Hematopoietic multipotent progenitor cell treated with erythropoietin and hydrocortisone succinate and interleukin-3 and kit ligand, for 4 days (in vitro differentiated cells): ENCODE data around the gene SNHG17.
"Not testable (repeated sequence)": the region's sequence is repeated elsewhere in the genome, so short reads cannot be mapped to it uniquely, and the experiment has no call there.

Source experiments
- DNase-seq: peaks from one replicate; pipeline ENCODE4 v3.0.0-alpha.2; 2015

The SNHG17 gene

DNA sequence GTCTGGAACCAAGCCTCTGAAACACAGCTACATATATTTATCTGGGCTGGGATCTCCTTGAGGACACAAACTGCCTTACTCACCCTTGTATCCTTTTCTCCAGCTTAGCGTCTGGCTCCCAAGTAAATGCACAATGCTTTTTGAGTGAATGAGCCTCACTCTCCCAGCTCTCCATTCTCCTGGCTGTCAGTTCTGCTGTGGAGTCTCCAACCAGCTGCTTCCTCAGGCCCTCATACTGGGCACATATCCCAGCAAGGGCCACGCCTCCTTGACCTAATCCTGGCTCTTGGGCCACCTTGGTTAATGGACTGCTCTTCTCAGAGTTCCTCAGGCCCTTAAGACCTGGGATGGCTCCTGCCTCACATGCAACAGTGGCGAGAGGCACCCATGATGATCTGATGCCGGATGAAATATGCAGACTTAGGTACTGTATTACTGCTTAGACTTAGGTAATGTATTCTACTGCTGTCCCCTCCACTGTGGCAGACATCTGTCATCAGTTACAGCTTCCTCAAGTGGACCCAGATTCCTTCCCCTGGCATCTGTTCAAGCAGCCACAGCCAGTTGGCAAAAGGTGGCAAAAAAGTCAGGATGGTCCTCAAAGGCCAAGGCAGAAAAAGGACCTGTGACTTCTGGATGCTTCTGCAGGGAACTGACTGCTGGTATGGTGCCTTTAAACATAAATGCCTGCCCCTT, 16.5 kb downstream of the SNHG17 start:
- DNase-seq: peak; percentile 24

DNA sequence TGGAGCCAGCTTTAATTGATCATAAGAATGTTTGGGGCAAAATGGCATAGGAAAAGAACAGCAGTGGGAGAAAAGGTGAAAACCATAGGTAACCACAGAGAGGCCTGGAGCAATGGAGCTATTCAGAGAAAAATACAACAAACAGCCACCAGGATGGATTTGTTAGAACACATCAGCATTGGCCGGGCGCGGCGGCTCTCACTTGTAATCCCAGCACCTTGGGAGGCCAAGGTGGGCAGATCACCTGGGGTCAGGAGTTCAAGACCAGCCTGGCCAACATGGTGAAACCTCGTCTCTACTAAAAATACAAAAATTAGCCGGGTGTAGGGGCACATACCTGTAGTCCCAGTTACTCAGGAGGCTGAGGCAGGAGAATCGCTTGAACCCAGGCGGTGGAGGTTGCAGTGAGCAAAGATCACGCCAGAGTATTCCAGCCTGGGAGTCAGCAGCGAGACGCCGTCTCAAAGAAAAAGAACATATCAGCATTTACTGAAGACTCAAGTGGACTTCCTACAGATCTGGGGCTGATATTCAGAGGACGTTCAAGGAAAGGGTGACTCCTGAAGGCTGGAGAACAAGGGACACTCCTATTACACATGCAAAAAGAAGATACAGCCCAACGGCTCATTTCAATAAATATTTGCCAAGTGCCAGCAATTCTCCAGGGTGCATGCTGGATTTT, 20.2 kb downstream of the SNHG17 start:
- no peak for DNase-seq

DNA sequence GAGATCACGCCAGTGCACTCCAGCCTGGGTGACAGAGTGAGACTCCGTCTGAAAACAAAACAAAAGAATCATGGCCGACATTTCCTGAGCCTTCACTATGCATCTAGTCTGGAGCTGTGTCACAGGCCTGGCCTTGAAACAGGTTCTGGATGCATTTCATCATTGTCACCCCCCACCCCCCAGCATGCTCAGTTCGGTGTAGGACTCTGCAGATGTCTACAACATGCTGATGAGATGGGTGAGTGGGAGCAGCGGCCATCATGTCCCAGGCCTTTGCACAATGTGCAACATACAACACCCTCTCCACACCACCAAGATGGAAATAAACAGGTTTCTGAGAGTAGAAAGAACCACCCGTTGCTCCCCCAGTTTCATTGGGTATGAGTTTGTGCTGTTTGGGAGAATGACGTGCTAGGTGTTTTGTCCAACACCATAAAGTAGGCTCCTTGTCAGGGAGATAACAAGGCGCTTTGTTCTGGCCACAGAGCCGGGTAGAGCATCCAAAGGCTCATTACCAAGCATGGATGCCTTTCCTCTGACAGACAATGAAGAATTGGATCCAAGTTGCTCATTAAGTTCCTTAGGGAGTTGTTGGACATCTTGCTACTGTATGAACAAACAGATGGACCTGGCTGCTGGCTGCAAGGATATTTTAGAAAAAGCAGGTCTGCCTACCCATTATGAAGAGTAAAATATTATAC, 22.1 kb downstream of the SNHG17 start:
- DNase-seq: no peak

DNA sequence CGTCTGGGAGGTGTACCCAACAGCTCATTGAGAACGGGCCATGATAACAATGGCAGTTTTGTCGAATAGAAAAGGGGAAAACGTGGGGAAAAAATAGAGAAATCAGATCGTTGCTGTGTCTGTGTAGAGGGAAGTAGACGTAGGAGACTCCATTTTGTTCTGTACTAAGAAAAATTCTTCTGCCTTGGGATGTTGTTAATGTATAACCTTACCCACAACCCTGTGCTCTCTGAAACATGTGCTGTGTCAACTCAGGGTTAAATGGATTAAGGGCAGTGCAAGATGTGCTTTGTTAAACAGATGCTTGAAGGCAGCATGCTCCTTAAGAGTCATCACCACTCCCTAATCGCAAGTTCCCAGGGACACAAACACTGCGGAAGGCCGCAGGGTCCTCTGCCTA, 27.3 kb downstream of the SNHG17 start:
- DNase-seq: not testable (repeated sequence)

DNA sequence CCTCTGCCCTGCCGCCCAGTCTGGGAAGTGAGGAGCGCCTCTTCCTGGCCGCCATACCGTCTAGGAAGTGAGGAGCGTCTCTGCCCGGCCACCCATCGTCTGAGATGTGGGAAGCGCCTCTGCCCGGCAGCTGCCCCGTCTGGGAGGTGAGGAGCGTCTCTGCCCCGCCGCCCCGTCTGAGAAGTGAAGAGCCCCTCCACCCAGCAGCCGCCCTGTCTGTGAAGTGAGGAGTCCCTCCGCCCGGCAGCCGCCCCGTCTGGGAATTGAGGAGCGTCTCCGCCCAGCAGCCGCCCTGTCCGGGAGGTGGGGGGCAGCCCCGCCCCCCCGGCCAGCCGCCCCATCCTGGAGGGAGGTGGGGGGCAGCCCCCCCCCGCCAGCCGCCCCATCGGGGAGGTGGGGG, 27.8 kb downstream of the SNHG17 start:
- no peak for DNase-seq

DNA sequence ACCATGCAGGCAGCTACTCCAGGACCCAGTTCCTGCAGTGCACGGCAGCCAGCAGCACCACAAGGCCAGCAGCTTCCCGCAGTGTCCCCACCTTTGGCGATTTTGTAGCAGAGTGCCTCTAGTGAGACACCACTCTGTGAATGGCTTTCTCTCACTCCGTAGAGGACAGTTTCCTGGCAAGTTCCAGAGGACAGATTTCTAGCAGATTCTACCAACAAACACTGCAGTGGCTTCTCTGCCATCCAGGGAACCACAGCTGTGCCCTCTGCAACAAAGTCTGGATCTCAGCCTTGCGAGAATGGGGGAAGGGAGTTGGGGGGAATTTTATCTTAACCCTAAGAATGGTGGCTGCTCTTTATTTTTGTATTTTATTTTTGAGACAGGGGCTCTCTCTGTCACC, 28.7 kb downstream of the SNHG17 start:
- no peak for DNase-seq

DNA sequence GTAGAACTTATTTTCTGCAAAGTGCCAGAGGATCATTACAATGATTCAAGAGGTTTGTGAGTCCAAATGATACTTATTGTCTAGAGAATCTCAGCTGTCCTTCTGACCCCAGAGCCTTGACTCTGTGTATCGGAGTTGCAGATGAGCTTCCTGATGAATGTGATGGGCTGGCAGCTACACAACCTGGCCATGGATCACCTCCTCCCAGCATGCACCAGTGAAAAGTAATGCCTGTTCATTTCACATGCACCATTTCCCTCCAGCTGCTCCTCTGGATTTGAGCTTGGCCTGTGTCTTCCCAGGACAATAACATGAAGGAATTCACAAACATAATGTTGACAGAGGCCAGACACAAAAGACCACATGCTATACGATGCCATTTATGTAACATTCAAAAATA, 30.0 kb downstream of the SNHG17 start:
- no peak for DNase-seq

DNA sequence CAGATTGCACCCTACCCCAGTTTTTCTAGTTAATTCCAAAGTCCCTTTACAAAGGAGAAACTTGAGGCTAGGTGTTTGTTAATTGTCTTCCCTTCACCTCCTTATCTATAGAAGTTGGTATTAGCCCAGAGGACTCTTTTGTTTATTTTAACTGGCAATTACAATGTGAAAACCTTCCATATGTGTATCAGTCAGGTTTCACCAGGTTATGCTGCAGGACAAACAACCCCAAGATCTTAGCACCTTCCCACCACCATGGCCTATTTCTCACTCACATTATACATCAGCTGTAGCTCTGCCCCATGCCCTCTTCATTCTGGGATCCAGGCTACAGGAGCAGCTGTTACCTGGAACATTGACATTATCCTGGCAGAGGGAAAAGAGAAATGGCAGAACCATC, 31.1 kb downstream of the SNHG17 start:
- no peak for DNase-seq

DNA sequence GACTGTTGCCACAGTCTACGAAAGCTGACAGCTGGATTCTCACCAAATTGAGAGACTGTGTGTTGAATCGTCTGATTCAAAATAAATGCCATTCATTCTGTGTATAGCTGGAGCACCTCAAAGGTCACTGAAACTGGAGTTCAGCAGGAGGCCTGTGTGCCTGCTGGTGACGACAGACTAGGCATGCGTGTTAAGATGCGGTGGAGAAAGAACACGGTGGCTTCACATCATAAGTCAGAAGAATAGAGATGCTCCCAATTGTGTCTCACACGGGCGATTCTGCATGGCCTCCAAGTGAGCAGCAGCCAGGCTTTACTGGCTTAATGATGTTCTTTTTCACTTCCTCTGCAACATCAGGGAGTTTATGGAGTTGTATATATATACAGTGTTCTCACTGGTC, 32.3 kb downstream of the SNHG17 start:
- DNase-seq: no peak

DNA sequence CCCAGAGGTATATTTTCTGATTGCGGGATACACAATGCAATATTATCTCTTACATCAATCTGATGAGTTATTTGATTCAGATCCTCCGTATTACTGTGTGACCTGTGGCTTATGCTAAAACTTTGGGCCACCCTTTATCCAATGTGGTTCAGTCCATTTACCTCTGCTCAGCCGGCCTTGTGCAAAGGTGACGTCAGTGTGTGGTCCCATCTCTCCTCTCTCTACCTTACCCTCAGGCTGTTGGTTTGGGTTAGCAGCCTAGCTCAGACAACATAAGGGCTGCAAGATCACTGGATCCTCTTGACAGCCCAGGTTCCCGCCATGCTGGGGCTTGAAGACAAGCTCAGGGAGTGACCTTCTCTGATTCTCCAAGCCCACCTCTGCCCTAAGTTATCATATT, 33.0 kb downstream of the SNHG17 start:
- DNase-seq: no peak

DNA sequence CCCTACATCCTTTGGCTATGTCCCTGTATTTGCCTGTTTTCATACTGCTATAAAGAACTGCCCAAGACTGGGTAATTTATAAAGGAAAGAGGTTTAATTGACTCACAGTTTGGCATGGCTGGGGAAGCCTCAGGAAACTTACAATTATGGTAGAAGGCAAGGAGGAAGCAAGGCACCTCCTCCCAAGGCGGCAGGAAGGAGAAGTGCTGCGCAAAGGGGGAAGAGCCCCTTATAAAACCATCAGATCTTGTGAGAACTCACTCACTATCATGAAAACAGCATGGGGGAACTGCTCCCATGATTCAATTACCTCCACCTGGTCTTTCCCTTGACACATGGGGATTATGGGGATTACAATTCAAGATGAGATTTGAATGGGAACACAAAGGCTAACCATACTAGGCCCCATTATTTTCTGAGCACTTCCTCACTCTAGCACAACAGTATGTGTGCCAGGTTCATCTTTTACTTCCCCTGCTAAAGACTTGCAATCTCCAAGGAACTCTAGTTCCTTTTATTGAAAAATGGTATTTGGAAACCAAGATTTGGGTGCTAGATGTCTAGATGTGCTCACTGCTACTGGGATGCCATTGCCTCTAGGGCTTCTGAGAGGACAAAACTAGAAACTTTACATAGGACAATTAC, 39.3 kb downstream of the SNHG17 start:
- not testable (repeated sequence) for DNase-seq

DNA sequence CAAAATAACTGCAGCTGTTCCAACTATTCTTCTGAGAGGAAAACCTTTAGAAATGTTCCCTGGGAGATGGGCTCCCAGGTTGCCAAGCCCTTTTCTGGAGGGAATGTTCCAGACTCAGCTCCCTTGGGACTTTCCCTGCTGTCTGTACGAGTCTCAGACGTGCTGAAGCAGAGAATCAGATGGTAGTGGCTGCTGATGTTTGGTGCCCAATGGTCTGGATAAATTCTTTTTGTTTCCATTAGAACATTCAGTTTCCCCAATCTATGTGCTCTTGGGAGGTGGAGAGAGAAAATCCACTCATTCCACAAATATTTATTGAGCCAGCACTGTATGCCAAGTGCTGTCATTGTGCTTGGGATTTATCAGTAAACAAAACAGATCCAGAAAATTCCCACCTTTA, 40.0 kb downstream of the SNHG17 start:
- no peak for DNase-seq

DNA sequence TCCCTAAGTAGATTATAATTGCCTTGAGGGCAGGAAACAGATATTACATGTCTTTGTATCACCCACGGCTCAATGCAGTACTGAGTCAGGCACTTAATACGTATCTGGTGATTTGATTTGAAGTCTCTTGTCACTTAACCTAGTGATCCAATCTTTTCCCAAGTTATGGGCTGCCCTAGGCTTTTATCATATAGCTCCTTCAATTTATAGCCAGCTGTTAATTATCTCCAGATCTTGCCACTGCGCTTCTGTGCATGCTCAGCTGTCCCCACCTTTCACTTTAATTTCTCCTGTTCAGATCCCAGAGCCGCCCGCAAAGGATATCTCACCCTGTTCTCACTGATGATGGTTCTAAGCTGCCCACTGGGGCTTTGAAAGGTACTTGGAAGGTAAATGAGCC, 41.9 kb downstream of the SNHG17 start:
- no peak for DNase-seq

DNA sequence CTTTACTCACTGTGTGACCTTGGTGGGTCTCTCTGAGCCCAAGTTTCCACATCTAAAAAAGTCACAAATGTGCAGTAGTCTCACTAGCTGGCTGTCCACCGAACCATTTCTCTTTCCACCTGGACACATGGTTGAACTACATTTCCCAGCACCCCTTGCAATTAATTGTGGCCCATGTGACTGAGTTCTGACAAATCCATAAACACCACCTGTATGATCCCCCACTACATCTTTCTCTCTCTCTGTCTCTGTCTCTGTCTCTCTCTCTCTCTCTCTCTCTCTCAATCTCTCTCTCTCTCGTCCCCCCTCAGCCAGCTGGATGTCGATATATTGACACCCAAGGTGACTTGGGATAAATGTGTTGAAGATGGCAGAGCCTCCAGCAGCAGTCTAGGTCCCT, 42.8 kb downstream of the SNHG17 start:
- DNase-seq: no peak

DNA sequence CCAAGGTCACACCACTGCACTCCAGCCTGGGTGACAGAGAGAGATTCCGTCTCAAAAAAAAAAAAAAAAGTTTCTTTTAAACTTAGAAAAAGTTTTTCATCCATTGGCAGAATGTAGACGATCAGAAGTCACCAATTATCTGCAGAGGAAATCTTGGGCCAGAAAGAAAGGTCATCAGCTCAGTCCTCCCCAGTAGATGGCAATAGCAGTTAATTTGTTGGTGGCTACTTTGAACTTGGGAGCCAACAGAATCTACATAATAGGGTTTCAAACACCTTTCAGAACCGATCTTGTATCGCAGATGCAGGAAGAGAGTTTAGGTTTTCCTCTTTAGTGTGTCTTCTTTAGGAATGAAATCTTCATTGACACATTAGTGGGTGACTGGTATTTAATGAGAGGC, 47.2 kb downstream of the SNHG17 start:
- no peak for DNase-seq

DNA sequence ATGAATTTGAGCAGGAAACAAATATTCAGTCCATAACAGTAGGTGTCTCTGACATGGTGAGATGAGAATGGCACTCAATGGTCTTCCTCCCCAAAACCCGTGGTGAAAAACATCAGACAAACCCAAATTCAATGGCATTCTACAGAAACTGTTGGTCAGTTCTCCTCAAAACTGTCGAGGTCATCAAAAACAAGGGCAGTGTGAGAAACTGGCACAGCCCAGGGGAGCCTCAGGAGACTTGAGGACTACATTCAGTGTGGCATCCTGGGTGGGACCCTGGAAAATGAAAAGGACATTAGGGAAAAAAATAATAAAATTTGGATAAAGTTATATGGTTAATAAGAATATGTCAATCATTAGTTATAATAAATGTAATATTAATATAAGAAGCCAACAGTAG, 48.3 kb downstream of the SNHG17 start:
- DNase-seq: no peak

DNA sequence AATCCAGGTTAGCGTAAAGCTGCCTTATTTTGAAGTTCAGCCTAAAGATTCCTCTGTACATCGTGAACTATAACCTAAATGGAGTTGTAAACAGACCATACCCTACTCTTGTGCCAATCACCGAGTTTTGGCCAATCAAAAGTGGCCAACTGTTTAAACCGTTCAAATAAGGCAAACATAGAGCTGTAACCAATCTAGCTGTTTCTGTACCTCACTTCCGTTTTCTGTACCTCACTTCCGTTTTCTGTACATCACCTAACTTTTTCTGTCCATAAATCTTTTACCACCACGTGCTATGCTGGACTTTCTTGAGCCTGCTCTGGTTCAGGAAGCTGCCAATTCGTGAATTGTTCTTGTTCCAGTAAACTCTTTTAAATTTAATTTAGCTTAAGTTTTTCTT, 49.1 kb downstream of the SNHG17 start:
- peak; percentile 19 for DNase-seq

DNA sequence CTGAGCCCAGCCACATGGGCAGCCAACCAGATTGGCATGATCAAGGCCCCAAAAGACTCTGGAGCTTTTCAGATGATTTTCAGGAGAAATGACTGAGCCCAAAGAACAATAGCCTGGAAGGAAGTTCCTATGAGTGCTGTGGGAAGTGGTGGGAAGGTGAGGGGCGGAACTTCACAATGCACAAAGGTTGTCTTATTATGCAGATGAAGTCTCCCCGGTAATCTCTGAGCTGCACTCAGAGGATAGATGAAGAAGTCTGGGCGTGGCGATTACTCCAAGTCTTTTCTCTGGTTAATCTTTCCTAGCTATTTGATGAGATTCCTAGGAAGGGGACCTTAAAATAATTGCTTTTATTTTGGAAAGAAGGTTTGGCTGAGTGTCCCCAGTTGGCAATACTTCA, 52.0 kb downstream of the SNHG17 start:
- no peak for DNase-seq

DNA sequence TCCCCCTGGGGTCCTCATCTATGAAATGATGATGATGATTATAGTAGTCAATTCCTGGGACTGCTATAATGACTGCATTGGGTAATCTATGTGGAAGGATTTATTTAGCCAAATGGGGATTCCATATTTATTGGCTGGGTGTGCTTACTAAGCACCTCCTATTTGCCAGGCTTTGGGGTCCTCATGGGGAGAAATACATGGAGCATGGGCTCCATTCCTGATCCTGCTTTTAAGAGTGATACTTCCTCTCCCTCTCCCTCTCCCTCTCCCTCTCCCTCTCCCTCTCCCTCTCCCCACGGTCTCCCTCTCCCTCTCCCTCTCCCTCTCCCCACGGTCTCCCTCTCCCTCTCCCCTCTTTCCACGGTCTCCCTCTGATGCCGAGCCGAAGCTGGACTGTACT, 57.3 kb downstream of the SNHG17 start:
- DNase-seq: not testable (repeated sequence)

DNA sequence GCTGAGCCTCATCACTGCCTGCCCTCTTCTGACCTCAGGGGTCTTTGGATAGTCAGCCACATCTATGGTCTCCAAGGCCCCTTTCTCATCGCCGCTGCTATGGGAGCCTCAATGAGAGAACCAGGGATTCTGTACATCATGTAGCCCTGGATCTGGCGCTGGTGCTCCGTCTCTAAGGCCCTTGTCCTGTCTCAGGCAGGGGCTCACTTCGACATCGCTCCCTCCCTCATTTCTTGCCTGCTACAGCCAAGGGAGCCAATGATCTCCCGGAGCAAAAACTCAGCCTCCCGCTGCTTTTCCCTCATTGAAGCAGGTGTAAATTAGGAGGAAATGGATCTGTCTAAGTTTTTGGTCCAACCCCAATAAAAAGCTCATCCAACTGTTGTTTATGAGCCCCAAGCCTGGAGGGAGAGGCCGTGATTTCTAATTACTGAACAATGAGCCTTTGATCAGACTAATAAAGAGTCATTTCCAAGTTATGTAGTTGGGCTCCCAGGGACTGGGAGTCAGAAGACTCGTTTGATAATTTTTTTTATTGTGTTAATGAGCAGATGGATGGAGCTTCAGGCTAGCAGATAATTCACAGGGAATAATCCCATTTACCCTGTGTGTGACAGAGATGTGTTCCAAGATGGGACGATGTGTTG, 58.0 kb downstream of the SNHG17 start:
- DNase-seq: no peak

DNA sequence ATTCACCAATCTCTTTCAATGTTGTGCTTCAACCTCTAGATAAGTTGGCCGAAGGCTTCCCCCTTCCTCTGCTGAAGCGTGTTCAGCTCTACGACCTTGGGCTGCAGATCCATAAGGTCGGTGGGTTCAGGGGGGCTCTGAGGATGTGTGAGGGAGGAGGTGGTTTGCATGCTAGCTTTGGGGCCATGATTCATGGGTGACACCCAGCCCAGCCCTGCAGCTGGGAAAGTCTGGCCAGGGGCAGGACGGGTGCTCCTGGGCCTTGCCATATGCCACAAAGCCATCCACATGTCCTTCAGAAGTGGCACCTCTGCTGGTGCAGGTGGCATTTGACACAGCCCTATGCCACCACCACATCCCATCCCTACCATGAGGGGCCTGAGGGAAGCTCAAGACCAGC, 61.2 kb downstream of the SNHG17 start:
- no peak for DNase-seq

DNA sequence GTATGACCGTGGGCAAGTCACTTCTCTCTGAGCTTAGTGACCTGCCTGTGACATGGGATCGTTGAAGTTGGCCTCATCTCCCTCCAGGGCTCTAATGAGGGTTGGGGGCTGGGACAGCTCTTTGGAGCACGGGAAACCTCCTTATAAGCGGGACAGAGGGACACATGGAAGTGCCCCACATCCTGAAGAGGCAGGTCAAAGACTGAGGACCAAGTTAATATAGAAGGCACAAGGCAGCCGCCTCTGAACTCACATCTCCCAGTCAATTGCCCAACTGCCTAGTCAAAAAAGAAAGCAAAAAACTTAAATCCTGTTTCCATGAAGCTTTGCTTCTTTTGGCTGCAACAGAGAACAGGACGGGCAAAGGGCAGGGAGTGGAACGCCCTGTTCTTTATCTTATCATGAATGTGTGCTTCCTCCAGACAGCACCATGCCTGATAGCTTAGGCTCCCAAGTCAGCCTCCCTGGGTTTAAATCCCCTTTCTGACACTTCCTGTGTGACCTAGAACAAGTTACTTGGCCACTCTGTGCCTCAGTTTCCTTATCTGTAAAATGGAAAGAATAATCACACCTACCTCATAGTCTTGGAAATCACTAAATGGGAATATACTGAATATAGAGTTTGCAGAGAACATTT, 61.8 kb downstream of the SNHG17 start:
- DNase-seq: peak; percentile 84

DNA sequence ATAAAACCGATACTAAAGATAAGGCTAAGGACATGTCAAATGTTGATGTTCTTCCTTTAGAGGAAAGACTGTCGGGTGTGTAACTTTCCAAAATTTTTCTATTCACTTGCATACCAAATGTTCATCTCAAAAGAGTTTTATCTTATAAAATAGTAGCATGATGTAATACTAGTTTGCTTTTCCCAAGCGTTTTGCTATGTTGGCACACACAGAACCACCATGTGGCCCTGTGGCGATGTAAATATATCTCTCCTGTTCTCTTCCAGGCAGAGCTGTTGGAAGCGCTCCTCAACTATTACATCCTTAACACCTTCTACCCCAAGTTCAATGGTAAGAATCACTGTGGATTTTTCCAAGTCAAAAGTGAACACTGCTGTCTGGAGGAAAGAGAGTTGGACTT, 62.3 kb downstream of the SNHG17 start:
- DNase-seq: no peak
